ENCODE data around the gene GJA4. TPM values are rescaled to one million over a fixed set of nuclear protein-coding genes. Genes with fewer than 3 reads are reported as not detected.
"Not testable (repeated sequence)": the region's sequence is repeated elsewhere in the genome, so short reads cannot be mapped to it uniquely, and the experiment has no call there.

GJA4 gene
- total and polyA plus RNA-seq, 2 of the 8 experiments (the other 6 are each of a cell fraction or from before 2014, with no cell fraction given): 3.2 to 3.9 TPM

GRCh38 chr1:34818862-34819261, 26.1 kb downstream of the GJA4 start:
- H2BK120ac ChIP-seq (replicated peaks; ENCODE audit: low read depth, low read length); H2BK5ac ChIP-seq (ENCODE audit: low read depth, low read length); H3K4me3 ChIP-seq (ENCODE audit: extremely low read depth in 1 of 4, insufficient read depth in 2 of 4, low read depth in 3 of 4, low read length in 4 of 4); H4K20me1 ChIP-seq (replicated peaks in 1 of 2; ENCODE audit: control insufficient read depth in 1 of 2, insufficient read depth in 2 of 2, low read length in 2 of 2); H2AK5ac ChIP-seq (ENCODE audit: low read depth, low read length); H3K27ac ChIP-seq (ENCODE audit: low read depth, low read length); POLR2A ChIA-PET (ENCODE audit: partially characterized antibody); CTCF ChIA-PET (ENCODE audit: partially characterized antibody); H3K56ac ChIP-seq (replicated peaks; ENCODE audit: insufficient read length, low read depth, low read length); FAIRE-seq; H3K23me2 ChIP-seq (ENCODE audit: low read depth, low read length); H4K5ac ChIP-seq (ENCODE audit: insufficient read length, low read depth, low read length); H3K4me1 ChIP-seq (replicated peaks in 1 of 4; ENCODE audit: control insufficient read depth in 3 of 4, insufficient read depth in 4 of 4, low read length in 3 of 4); H3K4ac ChIP-seq (replicated peaks; ENCODE audit: insufficient read length, low read depth, low read length); H2BK12ac ChIP-seq (ENCODE audit: low read depth, low read length); H3K9me3 ChIP-seq (ENCODE audit: insufficient read depth in 2 of 2, low read depth in 1 of 2, low read length in 1 of 2); H3K36me3 ChIP-seq (ENCODE audit: control insufficient read depth in 2 of 4, insufficient read depth in 4 of 4, low read length in 3 of 4); H2BK15ac ChIP-seq (ENCODE audit: low read length); H3K79me1 ChIP-seq (ENCODE audit: low read depth, low read length); H3K79me2 ChIP-seq (ENCODE audit: control insufficient read depth in 1 of 2, insufficient read depth in 2 of 2, low read length in 2 of 2); H3K14ac ChIP-seq (ENCODE audit: insufficient read length); H3K27me3 ChIP-seq (replicated peaks in 1 of 4; ENCODE audit: control insufficient read depth in 3 of 4, extremely low read depth in 1 of 4, insufficient read depth in 3 of 4, low read length in 3 of 4); DNase-seq (ENCODE audit: low read depth in 1 of 2, low spot score in 2 of 2); H4K91ac ChIP-seq (replicated peaks; ENCODE audit: insufficient read length, low read length); H3K23ac ChIP-seq (ENCODE audit: insufficient read length); H3K9ac ChIP-seq (replicated peaks in 1 of 4; ENCODE audit: extremely low read depth in 1 of 4, low read depth in 3 of 4, low read length in 3 of 4); H2BK20ac ChIP-seq (ENCODE audit: low read length); H3K4me2 ChIP-seq (ENCODE audit: insufficient read depth in 1 of 2, low read depth in 2 of 2, low read length in 2 of 2); H2AFZ ChIP-seq (ENCODE audit: low read length); H4K8ac ChIP-seq (ENCODE audit: extremely low read depth, insufficient read depth, low read length); H3K18ac ChIP-seq (ENCODE audit: extremely low read depth, low read length): not testable (repeated sequence)
- WGBS, 2 experiments (ENCODE audit: extremely low coverage in 1 of 2, insufficient coverage in 1 of 2, insufficient read length in 1 of 2, insufficient replicate concordance in 2 of 2, low coverage in 1 of 2, low lambda C conversion rate in 2 of 2, missing lambda C conversion rate in 1 of 2): 88% methylated on average over 2 of the region's 2 CpGs; no CpG with 5 or more reads in 1 of the 2 experiments
